GM21360 (cell line): ENCODE measurements around the gene OR10J5.
"Not testable (repeated sequence)": the region's sequence is repeated elsewhere in the genome, so short reads cannot be mapped to it uniquely, and the experiment has no call there.

Experiments used
- ATAC-seq: cut with Tn5 transposase; IDR thresholded peaks from one replicate; pipeline ENCODE4 v1.9.1; 2021; ENCODE audit warnings: mild to moderate bottlenecking, moderate library complexity; ENCODE audit not compliant: unreplicated experiment

Gene OR10J5, protein sequence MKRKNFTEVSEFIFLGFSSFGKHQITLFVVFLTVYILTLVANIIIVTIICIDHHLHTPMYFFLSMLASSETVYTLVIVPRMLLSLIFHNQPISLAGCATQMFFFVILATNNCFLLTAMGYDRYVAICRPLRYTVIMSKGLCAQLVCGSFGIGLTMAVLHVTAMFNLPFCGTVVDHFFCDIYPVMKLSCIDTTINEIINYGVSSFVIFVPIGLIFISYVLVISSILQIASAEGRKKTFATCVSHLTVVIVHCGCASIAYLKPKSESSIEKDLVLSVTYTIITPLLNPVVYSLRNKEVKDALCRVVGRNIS

DNA sequence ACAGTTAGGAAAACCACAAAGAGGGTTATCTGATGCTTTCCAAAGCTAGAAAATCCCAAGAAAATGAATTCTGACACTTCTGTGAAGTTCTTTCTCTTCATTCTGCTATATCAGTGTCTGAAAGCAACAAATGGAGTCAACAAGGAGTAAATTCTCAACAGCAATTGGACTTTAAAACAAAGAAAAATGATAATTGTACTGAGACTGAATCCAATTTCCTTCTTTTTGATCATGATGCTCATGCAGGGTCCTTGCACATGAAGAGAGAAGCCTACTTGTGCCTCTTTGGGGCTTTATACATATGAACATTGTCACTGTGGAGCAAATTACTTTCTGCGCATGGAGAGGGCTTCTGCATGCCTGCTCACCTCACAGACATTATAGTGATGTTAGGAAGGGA is at the start of gene OR10J5:
TSS of gene OR10J5 (minus strand) at position 101 of the 400 bp plus-strand sequence. CDS start at position 101, 0 bp downstream.
- ATAC-seq, result no peak

DNA sequence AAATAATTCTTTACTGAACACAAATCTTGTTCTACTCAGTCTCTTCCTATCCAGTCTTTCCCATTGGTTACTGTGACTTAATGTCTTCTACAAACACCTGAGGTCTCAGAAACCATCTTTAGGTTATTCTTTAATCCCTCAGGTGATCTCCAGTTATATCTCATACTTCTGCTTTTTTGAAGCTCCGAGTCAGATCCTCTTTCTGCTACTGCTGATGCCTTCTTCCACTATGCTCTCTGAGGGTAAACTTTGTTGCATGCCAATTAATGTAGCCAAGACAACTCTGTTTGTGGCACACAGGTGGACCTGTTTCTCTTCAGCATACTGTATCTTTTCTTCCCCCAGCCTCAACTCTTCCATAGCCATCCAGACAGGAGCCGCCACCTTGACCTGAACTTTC is 48.7 kb upstream of the OR10J5 start:
- ATAC-seq, result no peak

DNA sequence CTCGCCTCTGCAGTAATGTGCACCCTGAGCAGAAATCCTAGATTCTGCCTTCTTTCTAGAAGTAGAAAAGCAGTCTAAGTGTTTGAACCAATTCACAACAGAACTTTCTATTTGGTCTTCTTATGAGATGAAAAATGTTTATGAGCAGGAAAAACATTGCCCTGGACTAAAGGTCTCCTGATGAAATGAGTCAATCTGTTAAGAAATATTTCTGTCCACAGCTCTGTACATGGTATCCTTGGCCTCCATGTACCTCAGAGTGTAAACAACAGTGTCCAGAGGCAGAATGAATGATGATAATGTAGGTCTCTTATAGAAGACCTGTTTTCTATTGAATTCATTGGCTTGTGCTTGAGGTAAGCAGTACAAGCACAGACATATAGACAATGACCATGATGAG is 45.6 kb upstream of the OR10J5 start:
- no peak for ATAC-seq

DNA sequence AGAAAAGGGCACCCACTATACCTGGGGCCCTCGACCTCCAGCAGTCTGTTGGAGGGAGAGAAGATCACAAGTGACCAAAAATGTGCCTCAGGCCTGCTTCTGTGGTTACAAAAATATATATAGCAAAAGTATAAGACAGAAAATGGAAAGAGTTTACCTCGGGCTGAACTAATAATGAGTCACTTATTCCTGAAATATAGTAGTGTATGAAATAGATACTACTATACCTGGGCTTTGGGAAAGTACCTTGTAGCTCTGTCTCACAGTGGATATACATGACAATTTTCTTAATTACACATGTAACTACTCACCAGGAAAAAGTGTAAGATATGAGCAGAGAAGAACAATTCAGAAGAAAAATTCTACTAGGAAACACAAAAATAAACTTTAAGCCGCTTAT is 44.5 kb upstream of the OR10J5 start:
- peak; percentile 68 for ATAC-seq

DNA sequence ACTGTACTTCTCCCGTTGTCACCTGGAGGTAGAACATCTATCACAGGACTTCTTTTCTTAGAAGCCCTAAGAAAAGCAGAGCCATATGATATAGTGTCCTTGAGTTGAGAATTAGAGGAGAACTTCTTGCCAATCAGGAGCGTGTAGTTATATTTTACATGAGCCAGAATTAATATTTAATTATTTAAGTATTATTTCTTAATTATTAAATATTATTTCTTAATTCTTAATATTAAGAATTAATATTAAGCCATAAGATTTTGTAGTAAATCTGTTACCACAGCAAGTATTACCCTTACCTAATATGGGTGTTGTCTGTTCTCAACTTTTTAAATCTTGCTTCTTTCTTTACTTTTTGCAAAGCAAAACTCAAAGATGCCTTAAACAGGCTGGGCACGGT is 41.6 kb upstream of the OR10J5 start:
- ATAC-seq, result no peak

DNA sequence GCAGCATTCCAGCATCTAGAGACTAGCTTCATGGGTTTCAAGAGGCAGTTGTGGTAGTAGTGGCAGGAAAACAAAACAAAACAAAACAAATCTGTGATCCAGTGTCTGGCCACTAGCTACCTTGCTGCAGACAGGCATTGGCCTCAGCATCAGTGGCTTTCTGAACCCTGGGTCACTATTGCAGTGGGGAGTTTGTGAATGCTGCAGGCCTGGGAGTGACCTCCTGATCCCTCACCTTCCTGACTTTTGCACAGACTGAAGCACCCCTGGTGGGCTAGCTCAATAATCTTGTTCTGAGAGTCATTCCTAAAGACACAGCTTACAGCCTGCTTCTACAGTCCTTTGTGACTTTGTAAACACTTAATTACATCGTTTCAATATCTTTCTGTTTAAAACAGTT is 26.9 kb upstream of the OR10J5 start:
- no peak for ATAC-seq

DNA sequence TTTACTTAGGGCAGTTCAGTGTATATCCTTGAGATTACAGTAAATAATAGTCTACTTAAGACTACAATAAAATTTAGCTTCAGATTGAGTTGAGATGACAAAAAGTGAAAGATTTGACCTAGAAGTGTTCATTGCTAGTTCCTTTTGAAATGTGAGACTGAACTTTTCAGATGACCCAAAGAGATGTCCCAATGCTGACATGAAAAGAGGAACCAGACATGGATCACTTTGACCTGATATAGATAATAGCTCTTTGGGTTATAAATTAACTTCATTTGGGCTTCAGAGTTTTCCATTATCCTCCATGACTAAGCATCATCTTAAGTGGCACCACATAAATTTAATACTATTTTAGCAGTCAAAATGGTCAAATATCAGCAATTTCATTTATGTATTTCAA is 25.7 kb upstream of the OR10J5 start:
- no peak for ATAC-seq

DNA sequence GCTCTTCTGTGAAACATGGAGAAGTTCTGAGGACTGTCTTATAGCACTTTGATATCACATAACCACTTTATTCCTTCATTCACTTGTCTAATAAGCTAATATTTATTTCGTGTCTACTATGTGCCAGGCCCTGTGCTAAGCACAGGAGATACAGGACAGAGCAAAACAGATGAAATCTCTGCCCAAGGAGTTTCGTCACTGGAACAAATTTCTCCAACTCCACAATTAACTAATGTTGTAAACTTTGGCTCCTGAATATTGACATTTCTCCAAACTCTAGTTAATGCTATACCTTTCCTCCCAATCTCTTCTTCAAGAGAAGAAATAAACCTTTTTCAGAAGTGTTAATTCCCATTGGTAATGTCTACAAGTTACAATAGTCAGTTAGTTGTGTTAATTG is 24.8 kb upstream of the OR10J5 start:
- no peak for ATAC-seq

DNA sequence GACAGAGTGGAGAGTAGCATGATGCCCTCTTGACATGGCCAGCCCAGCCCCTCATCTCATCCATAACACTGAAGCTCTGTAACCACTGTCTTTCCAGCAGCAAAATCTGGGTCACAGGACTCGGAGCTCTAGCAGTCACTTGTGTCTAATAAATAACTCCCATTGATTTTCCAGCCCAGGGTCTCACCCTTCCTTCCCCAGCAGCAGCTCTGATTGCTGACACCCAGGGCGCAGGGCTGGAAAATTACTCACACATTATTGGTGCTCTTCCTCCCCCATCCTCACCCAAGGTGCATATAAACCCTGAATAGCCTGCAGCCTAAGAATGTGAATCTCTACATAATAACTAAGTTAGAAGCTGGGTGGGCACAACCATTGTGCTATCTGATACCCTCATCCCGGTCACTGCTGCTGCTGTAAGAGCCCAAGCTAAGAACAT is 21.1 kb upstream of the OR10J5 start:
- ATAC-seq, result no peak

DNA sequence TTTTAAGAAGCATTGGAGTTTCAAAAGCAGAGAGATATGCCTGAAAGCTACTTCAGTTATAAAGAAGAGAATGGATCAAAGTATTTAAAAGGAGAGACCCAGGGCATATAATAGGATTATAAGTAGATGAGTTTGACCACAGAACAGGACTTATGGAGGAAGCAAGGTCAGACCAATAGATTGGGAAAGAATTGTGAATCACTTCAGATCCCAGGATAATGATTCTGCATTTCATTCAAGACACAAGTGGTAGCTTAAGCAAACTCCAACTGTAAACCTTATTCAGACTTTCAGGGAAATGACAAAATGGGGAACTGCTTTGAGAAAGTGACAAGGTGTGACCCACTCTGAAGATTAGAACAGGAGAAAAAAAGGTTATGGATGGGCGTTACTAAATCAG is 18.9 kb upstream of the OR10J5 start:
- no peak for ATAC-seq

DNA sequence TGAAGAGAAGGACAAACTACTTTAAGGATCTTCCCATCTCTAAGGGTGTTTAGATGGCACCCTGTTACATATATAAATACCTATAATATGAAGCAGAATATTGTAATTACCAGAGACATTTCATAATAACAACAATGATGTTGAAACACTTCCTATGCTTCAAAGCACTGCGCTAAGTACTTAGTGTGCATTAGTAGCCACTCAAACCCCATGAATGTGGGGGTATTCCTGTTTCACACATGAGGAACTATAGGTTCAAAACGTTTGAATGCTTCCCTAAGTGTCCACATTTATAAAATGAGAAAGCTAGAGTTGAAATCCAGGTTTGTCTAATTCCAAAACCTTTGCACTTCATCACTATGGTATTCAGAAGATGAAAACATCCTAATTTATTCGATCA is 18.5 kb upstream of the OR10J5 start:
- no peak for ATAC-seq

DNA sequence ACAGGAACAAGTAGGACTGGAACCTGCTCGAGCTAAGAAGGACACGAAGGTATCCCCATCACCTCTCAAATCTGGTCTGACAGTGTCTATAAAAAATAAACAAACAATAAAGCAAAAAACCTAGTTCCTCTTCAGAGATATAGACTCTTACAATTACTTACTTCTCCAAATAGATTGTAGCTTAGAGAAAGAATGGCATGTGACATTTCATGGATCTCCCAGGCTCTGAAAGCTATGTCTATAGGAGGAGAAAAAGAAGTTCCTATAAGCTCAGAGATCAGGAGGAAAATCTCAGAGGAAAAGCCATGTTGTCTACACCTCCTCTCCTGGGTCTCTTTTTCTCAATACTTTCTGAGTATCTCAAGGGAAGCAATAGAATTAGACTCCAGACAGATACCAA is 12.3 kb upstream of the OR10J5 start:
- ATAC-seq, result no peak

DNA sequence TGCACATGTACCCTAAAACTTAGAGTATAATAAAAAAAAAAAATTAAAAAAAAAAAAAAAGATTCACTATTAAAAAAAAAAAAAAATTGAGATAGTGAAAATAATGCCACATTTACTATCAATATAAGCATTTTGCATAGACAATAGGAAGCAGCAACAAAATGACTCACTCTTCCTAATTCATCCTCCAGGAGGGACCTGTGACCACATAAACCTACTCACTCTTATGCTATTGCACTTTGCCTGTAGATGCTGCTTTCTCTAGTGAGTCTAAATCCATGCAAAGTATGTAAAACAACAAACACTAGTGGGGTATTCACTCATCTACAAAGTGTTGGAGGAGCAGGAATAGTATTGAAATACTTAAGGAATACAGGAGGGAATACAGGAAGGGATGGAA is 2.9 kb downstream of the OR10J5 start:
- ATAC-seq, result no peak

DNA sequence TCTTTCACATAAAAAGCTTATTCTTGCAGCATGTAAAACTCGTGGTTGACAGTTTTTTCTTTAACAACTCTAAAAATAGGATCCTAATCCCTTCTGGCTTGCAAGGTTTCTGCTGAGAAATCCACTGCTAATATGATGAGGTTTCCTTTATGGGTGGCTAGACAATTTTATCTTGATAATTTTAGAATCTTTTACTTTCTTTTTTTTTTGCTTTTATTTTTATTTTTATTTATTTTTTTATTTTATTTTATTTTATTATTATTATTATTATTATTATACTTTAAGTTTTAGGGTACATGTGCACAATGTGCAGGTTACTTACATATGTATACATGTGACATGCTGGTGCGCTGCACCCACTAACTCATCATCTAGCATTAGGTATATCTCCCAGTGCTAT is 11.0 kb downstream of the OR10J5 start:
- ATAC-seq, result not testable (repeated sequence)

DNA sequence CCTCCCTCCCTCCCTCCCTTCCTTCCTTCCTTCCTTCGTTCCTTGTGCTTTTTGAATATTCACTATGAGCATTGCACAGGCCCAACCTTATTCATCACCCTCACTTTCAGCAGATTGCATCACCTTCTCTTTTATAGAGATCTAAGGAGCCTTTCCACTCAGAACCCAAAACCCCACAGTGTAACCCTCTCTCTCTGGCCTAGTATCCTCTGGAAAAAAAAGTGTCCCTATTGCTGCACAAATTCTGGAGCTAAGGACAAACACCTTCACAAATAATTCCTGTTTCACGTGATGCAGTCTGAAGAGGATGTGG is 25.6 kb downstream of the OR10J5 start:
- no peak for ATAC-seq

DNA sequence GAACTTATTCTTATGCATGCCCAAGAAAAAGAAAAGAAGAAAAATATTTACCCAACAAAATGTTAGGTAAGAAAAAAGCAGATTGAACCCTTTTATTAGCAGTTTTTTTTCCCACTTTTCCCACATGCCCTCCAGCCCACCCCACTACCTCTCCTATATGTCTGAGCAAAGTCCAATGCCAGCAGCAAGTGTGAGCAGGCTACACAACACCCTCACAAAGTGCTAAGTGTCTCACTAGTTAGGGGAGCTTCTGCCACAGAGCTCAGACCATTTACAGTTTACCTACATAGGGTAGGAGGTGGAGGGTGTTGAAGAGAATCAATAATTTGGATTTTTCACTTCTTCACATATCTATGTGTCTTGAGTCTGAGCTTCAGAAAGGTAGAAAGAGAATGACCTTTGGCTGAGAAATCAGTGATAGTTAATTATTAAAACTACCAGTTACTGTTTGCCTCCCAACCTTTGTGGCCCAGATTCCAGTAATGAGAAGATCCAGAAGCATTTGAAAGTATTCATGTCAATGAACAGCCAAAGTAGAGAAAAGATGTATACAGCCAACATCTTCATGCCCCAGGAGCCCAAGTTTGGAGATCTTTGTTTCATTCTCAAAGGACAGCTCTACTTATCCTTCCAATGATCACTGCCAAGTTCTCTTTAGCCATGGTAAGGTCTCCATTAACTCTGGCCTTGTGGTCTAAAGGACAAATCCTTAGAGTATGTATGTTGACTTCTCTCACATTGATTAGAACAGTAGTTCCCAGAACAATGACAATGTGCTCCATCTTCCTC is 26.2 kb downstream of the OR10J5 start:
- ATAC-seq, result no peak

DNA sequence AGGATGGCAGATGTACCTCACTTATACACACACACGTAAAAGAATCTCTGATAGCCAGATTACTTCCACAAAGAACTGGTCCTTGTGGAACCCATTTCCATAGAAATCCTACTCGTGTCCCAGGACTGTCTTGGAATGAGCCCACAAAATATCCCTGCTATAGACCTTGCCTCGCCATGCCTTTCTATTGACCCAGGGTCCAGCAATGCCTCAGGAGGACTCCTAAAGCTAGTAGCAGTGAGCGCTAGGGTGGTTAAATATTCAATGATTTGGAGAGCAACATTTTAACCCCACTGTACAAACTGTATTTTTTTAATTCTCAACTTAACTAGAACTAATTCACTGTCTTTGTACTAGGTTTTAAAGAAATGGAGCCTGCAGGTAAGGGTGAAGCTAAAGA is 26.9 kb downstream of the OR10J5 start:
- ATAC-seq, result no peak

DNA sequence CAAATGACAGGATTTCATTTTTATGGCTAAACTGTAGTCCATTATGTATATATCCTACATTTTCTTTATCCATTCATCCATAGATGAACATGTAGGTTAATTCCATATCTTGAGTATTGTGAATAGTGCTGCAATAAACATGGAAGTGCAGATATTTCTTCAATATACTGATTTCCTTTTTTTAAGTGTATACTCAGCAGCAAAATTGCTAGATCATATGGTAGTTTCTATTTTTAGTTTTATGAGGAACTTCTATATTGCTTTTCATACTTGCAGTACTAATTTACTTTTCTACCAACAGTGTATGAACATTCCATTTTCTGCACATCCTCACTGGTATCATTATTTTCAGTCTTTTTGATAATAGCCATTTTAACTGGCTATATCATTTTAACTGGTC is 30.1 kb downstream of the OR10J5 start:
- no peak for ATAC-seq

DNA sequence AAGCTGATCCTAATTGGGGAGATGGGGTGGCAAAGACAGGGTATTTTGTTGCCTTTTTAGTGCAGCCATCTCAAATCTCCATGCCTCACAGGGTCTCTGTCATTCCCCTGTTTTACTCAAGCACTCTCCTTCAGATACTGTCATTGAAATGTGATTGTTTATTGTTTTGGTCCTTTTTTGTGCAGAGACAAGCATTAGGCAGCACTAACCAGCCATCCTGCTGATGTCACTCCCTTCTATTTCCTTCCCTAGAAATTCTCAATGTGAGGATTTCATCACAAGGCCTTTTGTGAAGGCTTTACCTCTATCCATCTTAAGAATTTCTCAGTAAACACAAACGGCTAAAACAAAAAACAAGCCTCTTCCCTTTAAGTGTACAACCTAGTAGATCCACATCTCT is 34.7 kb downstream of the OR10J5 start:
- ATAC-seq, result no peak

DNA sequence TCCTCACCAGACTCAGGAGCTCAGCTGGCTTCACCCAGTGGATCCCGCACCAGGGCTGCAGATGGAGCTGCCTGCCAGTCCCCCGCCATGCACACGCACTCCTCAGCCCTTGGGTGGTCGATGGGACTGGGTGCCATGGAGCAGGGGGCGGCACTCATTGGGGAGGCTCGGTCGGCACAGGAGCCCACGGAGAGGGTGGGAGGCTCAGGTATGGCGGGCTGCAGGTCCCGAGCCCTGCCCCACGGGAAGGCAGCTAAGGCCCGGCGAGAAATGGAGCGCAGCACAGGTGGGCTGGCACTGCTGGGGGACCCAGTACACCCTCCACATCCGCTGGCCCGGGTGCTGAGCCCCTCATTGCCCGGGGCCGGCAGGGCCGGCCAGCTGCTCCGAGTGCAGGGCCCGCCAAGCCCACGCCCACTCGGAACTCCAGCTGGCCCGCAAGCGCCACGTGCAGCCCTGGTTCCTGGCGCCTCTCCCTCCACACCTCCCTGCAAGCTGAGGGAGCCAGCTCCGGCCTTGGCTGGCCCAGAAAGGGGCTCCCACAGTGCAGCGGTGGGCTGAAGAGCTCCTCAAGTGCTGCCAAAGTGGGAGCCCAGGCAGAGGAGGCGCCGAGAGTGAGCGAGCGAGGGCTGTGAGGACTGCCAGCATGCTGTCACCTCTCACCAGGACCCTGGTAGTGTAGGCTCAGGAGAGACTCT is 41.1 kb downstream of the OR10J5 start:
- ATAC-seq, result not testable (repeated sequence)

DNA sequence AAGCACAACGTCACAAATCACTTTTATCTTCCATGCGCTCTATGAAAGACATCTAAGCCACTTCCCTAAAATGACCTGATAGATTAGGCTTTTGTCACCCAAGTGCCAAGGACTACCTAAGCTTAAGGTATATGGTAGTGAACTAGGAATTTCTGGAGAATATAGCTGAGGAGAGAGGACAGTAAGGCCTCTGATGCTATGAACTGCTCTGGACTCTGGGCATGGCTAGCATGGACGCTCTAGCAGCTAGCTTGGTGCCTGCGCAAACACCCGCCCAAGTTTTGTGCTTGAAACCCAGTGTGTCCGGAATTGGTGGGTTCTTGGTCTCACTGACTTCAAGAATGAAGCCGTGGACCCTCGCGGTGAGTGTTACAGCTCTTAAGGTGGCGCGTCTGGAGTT is 42.5 kb downstream of the OR10J5 start:
- no peak for ATAC-seq
